GM12878 (cell line): Measurements from ENCODE around the gene MAGEA1. TPM values are rescaled to one million over a fixed set of nuclear protein-coding genes. Genes with fewer than 3 reads are reported as not detected.

ENCODE experiments used
- ATAC-seq: fragments of 200-7000 bp; cut with Tn5 transposase; 3 replicates; pipeline ENCODE4 v1.9.1; 2020; ENCODE audit warnings: mild to moderate bottlenecking, moderate library complexity
- BruUV-seq: library from RNA; stranded (reverse); fragments of 400-500 nt; replicated peaks from 2 replicates; lab custom pipeline; 2021; lab: Mats Ljungman, UMichigan
- CTCF ChIA-PET: fragments of 300-600 bp; sonication (Branson Sonifier 250); formaldehyde crosslinking; extraction: SDS; loops from one replicate; lab custom pipeline; 2021; ENCODE audit warnings: inconsistent platforms; lab: Yijun Ruan, JAX
- POLR2A ChIA-PET: fragments of 350-600 bp; formaldehyde crosslinking; extraction: SDS; loops from one replicate; lab custom pipeline; 2021; ENCODE audit warnings: inconsistent platforms; lab: Charles Lee
- RAD21 ChIA-PET: fragments of 300-600 bp; sonication (Branson Sonifier 250); formaldehyde crosslinking; loops from one replicate; lab custom pipeline; 2023; ENCODE audit warnings: antibody characterized with exemption; ENCODE audit not compliant: unreplicated experiment; lab: Charles Lee
- SMC1A ChIA-PET: fragments of 300-600 bp; sonication (Branson Sonifier 250); formaldehyde crosslinking; loops from one replicate; lab custom pipeline; 2023; ENCODE audit not compliant: unreplicated experiment, uncharacterized antibody; lab: Charles Lee
- DNase-seq: peaks from one replicate; pipeline ENCODE4 v3.0.0-alpha.2; 2011; ENCODE audit warnings: low read depth, low spot score
- FAIRE-seq: peaks from 3 replicates; lab custom pipeline; 2011; peaks lifted over from hg19 to GRCh38; lab: Jason Lieb, UNC
- H2AFZ ChIP-seq: 2 replicates; pipeline ENCODE4 v1.6.0; 2011; ENCODE audit warnings: low read depth, low read length, control low read depth; ENCODE audit not compliant: control insufficient read depth
- H3K27ac ChIP-seq: 2 replicates; pipeline ENCODE4 v1.5.1; 2011; ENCODE audit warnings: control low read depth; ENCODE audit not compliant: control insufficient read depth, insufficient read depth
- H3K27me3 ChIP-seq, 2 experiments: replicated peaks in 1 of 2; 2 replicates each; pipeline versions ENCODE4 v1.6.0 to v1.6.1; 2011; ENCODE audit warnings: low read length in 1 of 2; ENCODE audit not compliant: control insufficient read depth in 2 of 2, insufficient read depth in 2 of 2
- H3K36me3 ChIP-seq, 2 experiments: 2 replicates each; pipeline ENCODE4 v1.5.1; 2011; ENCODE audit warnings: low read length in 1 of 2; ENCODE audit not compliant: control insufficient read depth in 2 of 2, insufficient read depth in 2 of 2
- H3K4me1 ChIP-seq: 2 replicates; pipeline ENCODE4 v1.6.1; 2011; ENCODE audit warnings: mild to moderate bottlenecking, low read length, moderate library complexity, mixed read lengths; ENCODE audit not compliant: control insufficient read depth, insufficient read depth
- H3K4me2 ChIP-seq: 2 replicates; pipeline ENCODE4 v1.6.0; 2011; ENCODE audit warnings: control low read depth; ENCODE audit not compliant: control insufficient read depth, insufficient read depth
- H3K4me3 ChIP-seq: fragments of 200-600 bp; sonication (generic); 2 replicates; pipeline ENCODE4 v1.5.1; 2016
- H3K79me2 ChIP-seq: 2 replicates; pipeline ENCODE4 v1.6.0; 2011; ENCODE audit warnings: low read length; ENCODE audit not compliant: control insufficient read depth, insufficient read depth
- H3K9ac ChIP-seq: 2 replicates; pipeline ENCODE4 v1.8.0; 2011; ENCODE audit warnings: low read length, control low read depth, mixed read lengths; ENCODE audit not compliant: control insufficient read depth, insufficient read depth
- H3K9me3 ChIP-seq: replicated peaks from 3 replicates; pipeline ENCODE4 v1.5.1; 2011; ENCODE audit warnings: mild to moderate bottlenecking, low read length; ENCODE audit not compliant: control insufficient read depth, insufficient read depth
- H4K20me1 ChIP-seq: 2 replicates; pipeline ENCODE4 v1.6.0; 2011; ENCODE audit not compliant: control insufficient read depth, insufficient read depth
- BCL3 ChIP-seq: IDR thresholded peaks from 2 replicates; pipeline ENCODE4 v1.6.1; 2011; ENCODE audit warnings: borderline replicate concordance, low read depth, mild to moderate bottlenecking, moderate library complexity, low read length; ENCODE audit not compliant: insufficient read depth, poor library complexity, severe bottlenecking
- BRCA1 ChIP-seq: IDR thresholded peaks from 2 replicates; pipeline ENCODE4 v1.6.1; 2011; ENCODE audit warnings: low read depth, low read length, improper control_type of control experiment
- FOXK2 ChIP-seq: fragments of 450-650 bp; IDR thresholded peaks from 2 replicates; pipeline ENCODE4 v1.6.1; 2017; ENCODE audit warnings: mild to moderate bottlenecking, moderate library complexity
- IRF4 ChIP-seq: IDR thresholded peaks from 2 replicates; pipeline ENCODE4 v1.6.1; 2011; ENCODE audit warnings: low read depth, low read length
- KLF5 ChIP-seq: fragments of 450-650 bp; IDR thresholded peaks from 2 replicates; pipeline ENCODE4 v1.6.1; 2014; ENCODE audit warnings: mild to moderate bottlenecking; ENCODE audit not compliant: partially characterized antibody
- LARP7 ChIP-seq: fragments of 450-650 bp; IDR thresholded peaks from 2 replicates; pipeline ENCODE4 v1.6.1; 2017; ENCODE audit warnings: mild to moderate bottlenecking
- POLR2A ChIP-seq: IDR thresholded peaks from 2 replicates; pipeline ENCODE4 v1.6.1; 2011; ENCODE audit warnings: low read depth, mild to moderate bottlenecking, low read length
- RAD51 ChIP-seq: fragments of 450-650 bp; IDR thresholded peaks from 2 replicates; pipeline ENCODE4 v1.6.1; 2016; ENCODE audit warnings: moderate library complexity, mild to moderate bottlenecking, inconsistent platforms
- RFX5 ChIP-seq: IDR thresholded peaks from 2 replicates; pipeline ENCODE4 v1.6.1; 2011; ENCODE audit warnings: low read depth, low read length, improper control_type of control experiment
- STAT3 ChIP-seq: IDR thresholded peaks from 2 replicates; pipeline ENCODE4 v1.6.1; 2011; ENCODE audit warnings: low read depth, low read length, improper control_type of control experiment
- ZNF592 ChIP-seq: fragments of 450-650 bp; IDR thresholded peaks from 2 replicates; pipeline ENCODE4 v1.6.1; 2017; ENCODE audit warnings: mild to moderate bottlenecking, moderate library complexity
- ZSCAN29 ChIP-seq: fragments of 450-650 bp; IDR thresholded peaks from 2 replicates; pipeline ENCODE4 v1.6.1; 2017; ENCODE audit warnings: mild to moderate bottlenecking, moderate library complexity
- WGBS: methylation state at CpG from one replicate; pipeline ENCODE4 v1.1.6; 2016; ENCODE audit warnings: low lambda C conversion rate; ENCODE audit not compliant: insufficient replicate concordance, insufficient coverage; ENCODE audit errors: missing lambda C conversion rate; 5-methylcytosine and 5-hydroxymethylcytosine counted together
- in situ Hi-C: fragments of 300-500 bp; cut with MboI; formaldehyde crosslinking; loops from 9 replicates; pipeline ENCODE4 v1.14.3; 2018; ENCODE audit warnings: mixed read lengths
- intact Hi-C: fragments of 100-400 bp; cut with micrococcal nuclease; formaldehyde crosslinking; loops from one replicate; pipeline ENCODE4 v1.14.2; 2022; ENCODE audit not compliant: unreplicated experiment
- polyA plus RNA-seq, 11 experiments: library from polyadenylated mRNA; depleted of rRNA in 4 of 11; unstranded in 6 of 11; stranded (reverse) in 5 of 11; fragments of >200 nt; fragmentation: Nextera tagmentation in 4 of 11; fragmentation: Illumina TruSeq in 1 of 11; extraction: Ambion mirVana in 4 of 11; extraction: Trizol in 1 of 11; gene quantifications; 1 replicate in 1 of 11; 2 replicates in 10 of 11; pipeline versions ENCODE4 v1.2.1 to v1.2.3, GENCODE V29; 2011 to 2016; ENCODE audit warnings: inconsistent platforms in 2 of 11, missing spikeins in 2 of 11, low read depth in 1 of 11
- total RNA-seq, 4 experiments: library from RNA; depleted of rRNA in 3 of 4; stranded (reverse); fragments of >200 nt in 3 of 4; fragmentation: Illumina TruSeq in 1 of 4; extraction: Trizol in 1 of 4; gene quantifications; 2 replicates each; pipeline versions ENCODE4 v1.2.1 to v1.2.3, GENCODE V29; 2013 to 2021

Gene MAGEA1
- total and polyA plus RNA-seq, 10 of the 15 experiments (the other 5 are each of a cell fraction or from before 2014, with no cell fraction given), result 0.31 TPM; not detected in 9

- no peak overlapping the region for H3K27ac ChIP-seq
- SMC1A ChIA-PET, result no interaction called here
- RAD21 ChIA-PET, result no interaction called here
- POLR2A ChIA-PET, result no interaction called here
- H3K36me3 ChIP-seq, result no peaks in the 10 kb centered on the region
- H3K4me3 ChIP-seq, result no peak overlapping the region
- H3K79me2 ChIP-seq, result no peaks in the 10 kb centered on the region
- no peak for ATAC-seq
- peak; percentile 87 for FAIRE-seq
- H3K9me3 ChIP-seq, result no peaks in the 10 kb centered on the region; the same call in 2 of the 3 replicates
- H3K9ac ChIP-seq, result no peak overlapping the region
- 0 out of 2 replicates have a peak, but pooled peaks cover 3% of the 10 kb centered on the region for H3K4me1 ChIP-seq
- H4K20me1 ChIP-seq, result no peaks in the 10 kb centered on the region
- no TSS peak for BruUV-seq
- CTCF ChIA-PET, result no interaction called here
- in situ Hi-C loops, result loop anchor here (10.0 kb wide), 1 partner anchor 122 kb away; no protein-coding TSS in a partner anchor
- no peak for DNase-seq
- H3K27me3 ChIP-seq, result no peaks in the 10 kb centered on the region
- no peak overlapping the region for H2AFZ ChIP-seq
- intact Hi-C loops, result no loop called here
- H3K4me2 ChIP-seq, result no peak overlapping the region
- WGBS, result 80% methylated on average over 1 of the region's 1 CpG
- TF ChIP-seq RFX5 (no peak), BCL3 (peak; percentile 97)
- TF ChIP-seq, all 136 proteins: peak for 1
These were observed 37.8 kb downstream of the MAGEA1 start for GRCh38 chrX:153216926-153217325.

- no peak overlapping the region for H3K9ac ChIP-seq
- SMC1A ChIA-PET, result no interaction called here
- TF ChIP-seq IRF4 (no peak), ZNF592 (no peak), LARP7 (no peak), ZSCAN29 (no peak), STAT3 (no peak), BRCA1 (no peak), KLF5 (no peak), RAD51 (no peak), POLR2A (no peak), FOXK2 (no peak)
These were observed 46.5 kb downstream of the MAGEA1 start for GRCh38 chrX:153225438-153226098.

More at GRCh38 chrX:153225438-153226098, 46.5 kb downstream of the MAGEA1 start:
- Histone ChIP-seq H4K20me1 (no peaks in the 10 kb centered on the region), H2AFZ (no peak overlapping the region), H3K79me2 (no peaks in the 10 kb centered on the region), H3K4me1 (no peaks in the 10 kb centered on the region), H3K9me3 (no peaks in the 10 kb centered on the region), H3K27me3 (no peaks in the 10 kb centered on the region), H3K36me3 (no peaks in the 10 kb centered on the region), H3K27ac (no peak overlapping the region), H3K4me3 (no peak overlapping the region), H3K4me2 (no peak overlapping the region)
- DNase-seq (no peak), ATAC-seq (no peak), FAIRE-seq (no peak)
- in situ Hi-C loops (no loop called here), intact Hi-C loops (no loop called here)
- ChIA-PET CTCF (no interaction called here), POLR2A (no interaction called here), RAD21 (no interaction called here)
- WGBS, result 31% methylated on average over 8 of the region's 8 CpGs
- no TSS peak for BruUV-seq
